Measurements from ENCODE around the gene FN3K.
"Not testable (repeated sequence)": the region's sequence is repeated elsewhere in the genome, so short reads cannot be mapped to it uniquely, and the experiment has no call there.

FN3K gene

GRCh38 chr17:82772026-82772425 is 36.6 kb downstream of the FN3K start:
- no peak for DNase-seq (ENCODE audit: extremely low read depth, insufficient read length)
- Histone ChIP-seq H3K4me3 (replicated peaks; ENCODE audit: low read depth, low read length) (no peak overlapping the region), H3K27me3 (replicated peaks; ENCODE audit: control insufficient read depth, insufficient read depth, low read length) (no peaks in the 10 kb centered on the region), H3K36me3 (ENCODE audit: control insufficient read depth, insufficient read depth, low read length) (peaks cover 13% of the 10 kb centered on the region)
- TF ChIP-seq CTCF (IDR thresholded peaks at IDR 0.05; ENCODE audit: insufficient read depth, low read length, poor library complexity, severe bottlenecking), result no peak

DNA sequence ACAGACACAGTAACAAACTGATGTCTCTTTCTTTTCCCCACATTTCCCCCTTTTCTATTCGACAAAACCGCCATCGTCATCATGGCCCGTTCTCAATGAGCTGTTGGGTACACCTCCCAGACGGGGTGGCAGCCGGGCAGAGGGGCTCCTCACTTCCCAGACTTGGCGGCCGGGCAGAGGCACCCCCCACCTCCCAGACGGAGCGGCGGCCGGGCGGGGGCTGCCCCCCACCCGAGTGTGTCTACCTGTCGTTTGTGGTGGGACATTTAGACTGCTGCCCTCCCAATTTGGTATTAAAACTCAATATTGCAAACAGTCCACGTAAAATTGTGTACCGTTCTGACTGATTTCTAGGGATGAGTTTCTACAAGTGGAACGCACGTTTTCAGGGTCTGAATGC is 39.0 kb downstream of the FN3K start:
- not testable (repeated sequence) for H3K27me3 ChIP-seq (replicated peaks; ENCODE audit: control insufficient read depth, insufficient read depth, low read length); H3K36me3 ChIP-seq (ENCODE audit: control insufficient read depth, insufficient read depth, low read length); DNase-seq (ENCODE audit: extremely low read depth, insufficient read length); H3K4me3 ChIP-seq (replicated peaks; ENCODE audit: low read depth, low read length)

- H3K36me3 ChIP-seq (ENCODE audit: control insufficient read depth, insufficient read depth, low read length), result peaks cover 6% of the 10 kb centered on the region
- no peak for DNase-seq (ENCODE audit: extremely low read depth, insufficient read length)
- H3K4me3 ChIP-seq (replicated peaks; ENCODE audit: low read depth, low read length), result no peak overlapping the region
- peak; percentile 88 for TF ChIP-seq CTCF (IDR thresholded peaks at IDR 0.05; ENCODE audit: insufficient read depth, low read length, poor library complexity, severe bottlenecking)
- no peaks in the 10 kb centered on the region for H3K27me3 ChIP-seq (replicated peaks; ENCODE audit: control insufficient read depth, insufficient read depth, low read length)
Observed at GRCh38 chr17:82775001-82775823, 39.8 kb downstream of the FN3K start.

DNA sequence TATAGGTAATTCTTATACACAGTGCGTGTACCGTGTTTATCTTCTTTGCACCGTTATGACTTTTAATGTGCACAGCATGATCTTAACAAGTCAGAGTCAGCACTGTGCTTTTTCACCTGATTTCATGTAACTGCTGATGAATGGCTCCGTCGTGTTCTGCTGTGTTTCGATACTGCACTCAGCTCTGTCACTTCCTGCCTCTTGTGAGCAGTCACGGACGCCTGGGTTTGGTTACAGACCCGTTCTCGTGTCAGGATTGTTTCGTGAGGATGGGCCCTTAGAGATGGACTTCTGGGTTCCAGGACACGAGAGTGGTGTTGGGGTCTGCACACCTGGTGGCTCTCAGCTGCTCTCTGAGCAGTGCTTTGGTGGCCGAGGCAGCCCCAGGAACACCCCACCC is 41.0 kb downstream of the FN3K start:
- Histone ChIP-seq H3K27me3 (replicated peaks; ENCODE audit: control insufficient read depth, insufficient read depth, low read length) (no peaks in the 10 kb centered on the region), H3K36me3 (ENCODE audit: control insufficient read depth, insufficient read depth, low read length) (peaks cover 6% of the 10 kb centered on the region), H3K4me3 (replicated peaks; ENCODE audit: low read depth, low read length) (no peak overlapping the region)
- no peak for TF ChIP-seq CTCF (IDR thresholded peaks at IDR 0.05; ENCODE audit: insufficient read depth, low read length, poor library complexity, severe bottlenecking)
- DNase-seq (ENCODE audit: extremely low read depth, insufficient read length), result no peak

DNA sequence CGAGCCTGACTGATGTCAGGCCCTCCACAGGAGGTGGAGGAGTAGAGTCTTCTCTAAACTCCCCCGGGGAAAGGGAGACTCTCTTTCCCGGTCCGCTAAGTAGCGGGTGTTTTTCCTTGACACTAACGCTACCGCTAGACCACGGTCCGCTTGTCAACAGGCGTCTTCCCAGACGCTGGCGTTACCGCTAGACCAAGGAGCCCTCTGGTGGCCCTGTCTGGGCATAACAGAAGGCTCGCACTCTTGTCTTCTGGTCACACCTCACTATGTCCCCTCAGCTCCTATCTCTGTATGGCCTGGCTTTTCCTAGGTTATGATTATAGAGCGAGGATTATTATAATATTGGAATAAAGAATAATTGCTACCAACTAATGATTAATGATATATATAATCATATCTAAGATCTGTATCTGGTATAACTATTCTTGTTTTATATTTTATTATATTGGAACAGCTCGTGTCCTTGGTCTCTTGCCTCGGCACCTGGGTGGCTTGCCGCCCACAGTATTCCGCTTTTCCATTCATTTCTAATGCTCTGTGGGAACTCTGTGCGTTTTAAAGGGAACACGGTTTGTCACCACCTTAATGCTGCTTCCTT is 42.5 kb downstream of the FN3K start:
- not testable (repeated sequence) for H3K36me3 ChIP-seq (ENCODE audit: control insufficient read depth, insufficient read depth, low read length); DNase-seq (ENCODE audit: extremely low read depth, insufficient read length); H3K4me3 ChIP-seq (replicated peaks; ENCODE audit: low read depth, low read length); H3K27me3 ChIP-seq (replicated peaks; ENCODE audit: control insufficient read depth, insufficient read depth, low read length)

GRCh38 chr17:82779541-82779940 is 44.1 kb downstream of the FN3K start:
- Histone ChIP-seq H3K27me3 (replicated peaks; ENCODE audit: control insufficient read depth, insufficient read depth, low read length) (no peaks in the 10 kb centered on the region), H3K4me3 (replicated peaks; ENCODE audit: low read depth, low read length) (no peak overlapping the region), H3K36me3 (ENCODE audit: control insufficient read depth, insufficient read depth, low read length) (peaks cover 8% of the 10 kb centered on the region)
- no peak for TF ChIP-seq CTCF (IDR thresholded peaks at IDR 0.05; ENCODE audit: insufficient read depth, low read length, poor library complexity, severe bottlenecking)
- no peak for DNase-seq (ENCODE audit: extremely low read depth, insufficient read length)

Measured in GM06990 (cell line).